ENCODE data around the gene NAP1L4.

The NAP1L4 gene

GRCh38 chr11:2992997-2993325 lies 832 bp upstream of the NAP1L4 start:
- no peak for DNase-seq (ENCODE audit: low read depth)

DNA sequence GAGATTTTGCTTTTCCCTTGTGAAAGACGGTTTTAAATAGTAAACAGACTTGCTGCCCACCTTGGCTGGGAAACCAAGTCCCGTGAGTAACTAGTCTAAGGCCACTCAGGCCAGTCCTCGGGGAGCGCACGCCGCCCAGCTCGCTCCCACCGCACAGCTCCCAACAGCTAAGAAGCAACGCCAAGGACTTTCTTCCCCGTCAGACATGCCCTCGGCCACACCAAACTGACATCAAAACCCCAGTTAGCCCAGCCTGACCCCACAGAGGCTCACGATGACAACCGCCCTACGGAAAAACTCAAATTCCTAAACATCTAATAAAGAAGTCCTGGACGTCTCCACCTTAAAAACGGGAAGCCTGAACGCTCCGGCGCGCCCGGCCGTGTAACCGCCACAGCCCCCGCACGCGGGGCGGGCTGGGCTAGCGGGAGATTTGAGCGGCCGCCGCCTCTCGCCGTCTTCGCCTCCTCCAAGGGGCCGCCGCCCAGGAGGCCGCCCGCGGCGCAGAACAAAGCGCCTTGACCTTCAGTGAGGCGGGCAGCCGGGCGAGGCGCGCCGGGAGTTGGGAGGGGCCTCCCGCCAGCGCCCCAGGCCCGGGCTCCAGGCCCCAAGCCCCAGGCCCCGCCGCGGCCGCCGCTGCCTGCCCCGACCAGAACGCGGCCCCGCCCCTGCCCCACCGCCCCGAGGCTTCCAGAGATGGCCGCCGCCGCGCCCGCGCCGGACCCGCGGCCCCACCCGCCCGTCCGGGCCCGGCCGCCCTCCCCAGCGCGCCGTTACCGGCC lies 486 bp downstream of the NAP1L4 start:
- no peak for DNase-seq (ENCODE audit: low read depth)

- DNase-seq (ENCODE audit: low read depth), result no peak
Observed at GRCh38 chr11:2990617-2991451, 1.3 kb downstream of the NAP1L4 start.

GRCh38 chr11:2989551-2989950 lies 2.6 kb downstream of the NAP1L4 start:
- no peak for DNase-seq (ENCODE audit: low read depth)

DNA sequence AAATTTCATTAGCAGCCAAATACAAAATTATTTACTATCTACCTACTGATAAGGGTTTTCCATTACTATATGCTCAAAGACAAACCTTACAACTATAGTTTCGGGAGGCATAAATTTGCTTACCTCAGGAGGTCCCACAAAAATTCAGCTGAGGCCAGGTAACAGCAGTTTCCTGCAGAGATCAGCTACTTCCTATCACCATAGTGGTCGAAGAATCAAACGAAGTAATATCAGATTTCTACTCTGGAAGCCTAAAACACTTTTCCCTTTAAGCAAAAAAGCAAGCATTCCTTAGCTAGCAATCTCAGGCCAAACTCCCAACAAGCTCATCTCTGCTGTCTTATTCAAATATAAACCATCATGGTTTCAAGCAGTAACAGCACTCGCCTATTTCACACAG lies 3.1 kb downstream of the NAP1L4 start:
- DNase-seq (ENCODE audit: low read depth), result no peak

GRCh38 chr11:2987881-2988861 lies 4.0 kb downstream of the NAP1L4 start:
- peak; percentile 18 for DNase-seq (ENCODE audit: low read depth)

DNA sequence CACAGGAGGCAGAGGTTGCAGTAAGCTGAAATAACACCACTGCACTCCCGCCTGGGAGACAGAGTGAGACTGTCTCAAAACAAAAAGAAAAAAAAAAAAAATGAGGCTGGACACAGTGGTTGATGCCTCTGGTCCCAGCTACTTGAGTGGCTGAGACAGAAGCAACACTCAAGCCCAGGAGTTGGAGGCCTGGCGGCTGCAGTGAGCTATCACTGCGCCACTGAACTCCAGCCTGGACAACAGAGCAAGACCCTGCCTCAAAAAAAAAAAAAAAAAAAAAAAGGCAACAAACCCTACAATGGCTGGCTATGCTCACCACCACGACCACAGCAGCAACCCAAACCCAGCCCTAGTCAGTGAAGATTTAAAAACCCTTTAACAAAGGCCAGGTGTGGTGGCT lies 8.2 kb downstream of the NAP1L4 start:
- DNase-seq (ENCODE audit: low read depth), result no peak

GRCh38 chr11:2982214-2982613 lies 9.9 kb downstream of the NAP1L4 start:
- no peak for DNase-seq (ENCODE audit: low read depth)

GRCh38 chr11:2981130-2981529 lies 11.0 kb downstream of the NAP1L4 start:
- DNase-seq (ENCODE audit: low read depth), result no peak

GRCh38 chr11:2980168-2980840 lies 11.8 kb downstream of the NAP1L4 start:
- DNase-seq (ENCODE audit: low read depth), result no peak

DNA sequence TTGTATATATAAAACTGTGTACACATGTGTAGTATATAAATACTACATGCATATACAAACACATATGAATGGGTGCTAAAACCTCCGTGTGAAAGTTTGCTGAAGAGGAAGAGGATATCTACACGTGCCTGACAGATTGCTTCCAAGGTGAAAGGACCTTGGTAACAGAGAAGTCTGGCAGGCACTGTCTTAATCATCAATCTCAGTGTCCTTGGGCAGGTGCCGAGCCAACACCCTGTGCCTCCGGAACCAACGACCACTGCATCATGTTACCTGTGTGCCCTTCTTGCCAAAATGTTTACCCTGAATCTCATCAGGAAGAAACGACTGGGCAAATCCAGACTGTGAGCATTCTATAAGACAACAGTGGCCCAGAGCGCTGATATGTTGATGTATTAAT lies 15.0 kb downstream of the NAP1L4 start:
- no peak for DNase-seq (ENCODE audit: low read depth)

- no peak for DNase-seq (ENCODE audit: low read depth)
Observed at GRCh38 chr11:2976294-2977063, 15.7 kb downstream of the NAP1L4 start.

- DNase-seq (ENCODE audit: low read depth), result peak; percentile 37
Observed at GRCh38 chr11:2975594-2975993, 16.5 kb downstream of the NAP1L4 start.

DNA sequence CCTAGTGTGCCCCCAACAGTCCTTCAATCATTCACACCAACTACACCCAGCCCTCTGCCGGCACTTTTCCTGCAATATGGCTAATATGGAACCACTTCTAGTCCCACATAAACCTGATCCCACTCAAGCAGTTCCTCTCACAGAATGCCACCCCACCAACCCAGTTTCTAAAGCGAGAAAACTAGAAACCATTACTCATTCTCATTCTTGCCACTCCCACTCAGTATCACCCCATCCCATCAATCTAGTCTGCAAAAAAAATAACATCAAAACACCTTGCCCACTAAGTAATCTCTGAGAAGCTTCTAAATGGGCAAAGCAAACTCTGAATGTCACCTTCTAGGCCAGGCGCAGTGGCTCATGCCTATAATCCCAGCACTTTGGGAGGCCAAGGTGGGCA lies 17.9 kb downstream of the NAP1L4 start:
- DNase-seq (ENCODE audit: low read depth), result no peak

- no peak for DNase-seq (ENCODE audit: low read depth)
Observed at GRCh38 chr11:2968341-2968900, 23.7 kb downstream of the NAP1L4 start.

DNA sequence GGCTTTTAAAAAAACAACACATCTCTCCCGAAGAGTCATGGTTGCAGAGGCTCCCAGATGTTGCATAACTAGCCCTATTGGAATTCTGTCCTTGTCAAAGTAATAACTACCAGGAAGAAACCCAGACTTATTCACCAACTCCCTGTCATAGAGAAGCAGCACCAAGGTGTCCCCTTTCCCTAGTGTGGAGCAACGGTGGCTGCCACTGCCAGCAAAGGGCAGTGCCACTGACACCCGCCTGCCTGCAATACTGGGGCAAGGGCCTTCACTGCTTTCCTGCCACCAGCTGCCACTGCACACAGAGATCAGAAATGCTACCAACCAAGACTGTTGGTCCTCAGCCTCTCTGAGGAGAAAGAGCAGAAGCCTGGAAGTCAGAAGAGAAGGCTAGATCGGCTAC lies 27.3 kb downstream of the NAP1L4 start:
- DNase-seq (ENCODE audit: low read depth), result no peak

- DNase-seq (ENCODE audit: low read depth), result no peak
Observed at GRCh38 chr11:2963761-2964160, 28.4 kb downstream of the NAP1L4 start.

DNA sequence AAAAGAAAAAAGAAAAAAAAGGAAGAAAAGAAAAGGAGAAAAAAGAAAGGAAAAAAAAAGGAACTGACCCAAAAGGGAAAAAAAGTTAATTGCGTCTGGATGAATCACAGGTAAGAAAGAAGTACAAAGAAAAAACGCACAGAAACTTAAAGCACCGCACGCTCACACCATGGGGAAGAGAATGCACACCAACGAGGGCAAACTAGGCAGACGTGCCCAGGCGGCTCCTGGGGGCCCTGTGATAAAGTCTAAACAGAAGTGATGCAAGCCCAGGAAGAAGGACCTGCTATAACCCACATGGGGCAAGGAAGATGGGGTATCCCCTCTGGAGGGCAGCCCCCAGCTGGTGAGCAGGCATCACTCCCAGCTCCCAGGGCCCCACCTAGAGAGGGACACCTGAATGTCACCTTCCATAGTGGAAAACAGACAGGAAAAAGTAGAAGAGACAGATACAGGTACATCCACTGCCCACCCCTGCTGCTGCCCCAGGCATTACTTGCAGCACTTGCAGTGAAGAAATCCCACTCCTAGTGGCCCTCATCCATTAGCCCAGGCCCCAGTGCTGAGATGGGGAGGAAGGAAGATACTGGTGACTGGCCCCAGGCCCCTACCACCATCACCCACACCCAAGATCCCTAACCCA lies 28.9 kb downstream of the NAP1L4 start:
- DNase-seq (ENCODE audit: low read depth), result no peak

- no peak for DNase-seq (ENCODE audit: low read depth)
Observed at GRCh38 chr11:2961080-2961479, 31.0 kb downstream of the NAP1L4 start.

DNA sequence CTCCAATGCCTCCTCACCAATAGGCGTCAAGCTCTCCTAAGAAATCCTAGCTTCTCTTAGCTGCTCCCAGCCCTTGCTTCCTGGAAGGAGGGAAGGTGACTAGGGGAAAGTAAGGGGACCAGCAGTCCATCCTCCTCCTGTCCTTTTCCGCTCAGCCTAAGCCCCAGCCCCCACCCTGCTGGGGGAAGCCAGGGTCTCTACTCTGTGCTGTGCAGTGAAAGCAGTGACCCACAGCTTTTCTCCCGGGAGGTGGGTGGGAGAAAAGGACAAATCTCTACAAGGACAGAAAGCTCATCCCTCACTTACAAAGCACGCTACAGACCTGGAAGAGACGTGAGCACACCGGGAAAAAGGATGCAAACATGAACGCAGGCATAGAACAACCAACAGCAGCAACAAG lies 32.0 kb downstream of the NAP1L4 start:
- DNase-seq (ENCODE audit: low read depth), result no peak

All from T follicular helper cell (primary cell).